ENCODE results near the gene GFER. TPM values are rescaled to one million over a fixed set of nuclear protein-coding genes. Genes with fewer than 3 reads are reported as not detected.

GFER gene
- polyA plus RNA-seq, 1 donor (not counting 4 experiments of a cell fraction or from before 2014, with no cell fraction given) = 12.0 TPM

DNA sequence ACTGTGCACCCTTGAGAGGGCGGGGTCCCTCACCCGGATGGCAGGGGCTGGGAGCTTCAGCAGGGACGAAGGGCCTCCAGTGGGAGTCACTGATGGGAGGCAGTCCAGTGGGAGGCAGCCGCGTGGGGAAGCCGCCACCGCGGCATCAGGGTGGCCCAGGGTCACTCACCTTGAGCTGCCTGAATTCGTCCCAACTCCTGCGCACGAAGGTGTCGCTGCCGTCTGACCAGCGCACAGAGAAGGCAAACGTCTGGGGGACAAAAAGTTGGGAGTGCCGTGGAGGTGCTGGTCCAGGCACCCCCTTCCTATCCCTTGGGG is 3.3 kb upstream of the GFER start:
- Histone ChIP-seq H3K9me3 (ENCODE audit: control insufficient read depth, low read depth, low read length) (no peaks in the 10 kb centered on the region), H3K4me3 (ENCODE audit: control insufficient read depth in 2 of 3, extremely low read depth in 1 of 3, insufficient read depth in 2 of 3, low read depth in 1 of 3, low read length in 3 of 3) (no peak overlapping the region), H3K4me2 (ENCODE audit: control insufficient read depth, extremely low read depth, insufficient read depth, low read depth, low read length) (no peak overlapping the region), H4K20me1 (ENCODE audit: control insufficient read depth, extremely low read depth, insufficient read depth, low read length) (no peaks in the 10 kb centered on the region), H3K79me2 (ENCODE audit: control insufficient read depth, insufficient read depth, low read length) (peaks cover 2% of the 10 kb centered on the region), H2AFZ (ENCODE audit: control insufficient read depth, low read length) (no peak overlapping the region), H3K36me3 (ENCODE audit: control insufficient read depth in 2 of 2, extremely low read depth in 1 of 2, insufficient read depth in 2 of 2, low read length in 2 of 2) (peaks cover 11 to 19% of the 10 kb centered on the region in 2 experiments), H3K9ac (ENCODE audit: control insufficient read depth, extremely low read depth, insufficient read depth, low read length) (no peak overlapping the region), H3K27me3 (ENCODE audit: control insufficient read depth, extremely low read depth, insufficient read depth, low read length) (peaks cover 34% of the 10 kb centered on the region), H3K4me1 (ENCODE audit: control insufficient read depth, extremely low read depth, insufficient read depth, low read length) (peaks cover 37% of the 10 kb centered on the region), H3K9me1 (ENCODE audit: control insufficient read depth, extremely low read depth, insufficient read depth, low read length) (peaks cover 2% of the 10 kb centered on the region), H3K27ac (ENCODE audit: control insufficient read depth, insufficient read depth, low read length) (no peak overlapping the region)
- dilution Hi-C loops (cut with MboI; ENCODE audit: extremely low pct_ligation_motif_present, low sequenced_read_pairs) = no loop called here
- DNase-seq (ENCODE audit: low read depth, low spot score) (no peak), FAIRE-seq (no peak)
- TF ChIP-seq, protein P1, sequence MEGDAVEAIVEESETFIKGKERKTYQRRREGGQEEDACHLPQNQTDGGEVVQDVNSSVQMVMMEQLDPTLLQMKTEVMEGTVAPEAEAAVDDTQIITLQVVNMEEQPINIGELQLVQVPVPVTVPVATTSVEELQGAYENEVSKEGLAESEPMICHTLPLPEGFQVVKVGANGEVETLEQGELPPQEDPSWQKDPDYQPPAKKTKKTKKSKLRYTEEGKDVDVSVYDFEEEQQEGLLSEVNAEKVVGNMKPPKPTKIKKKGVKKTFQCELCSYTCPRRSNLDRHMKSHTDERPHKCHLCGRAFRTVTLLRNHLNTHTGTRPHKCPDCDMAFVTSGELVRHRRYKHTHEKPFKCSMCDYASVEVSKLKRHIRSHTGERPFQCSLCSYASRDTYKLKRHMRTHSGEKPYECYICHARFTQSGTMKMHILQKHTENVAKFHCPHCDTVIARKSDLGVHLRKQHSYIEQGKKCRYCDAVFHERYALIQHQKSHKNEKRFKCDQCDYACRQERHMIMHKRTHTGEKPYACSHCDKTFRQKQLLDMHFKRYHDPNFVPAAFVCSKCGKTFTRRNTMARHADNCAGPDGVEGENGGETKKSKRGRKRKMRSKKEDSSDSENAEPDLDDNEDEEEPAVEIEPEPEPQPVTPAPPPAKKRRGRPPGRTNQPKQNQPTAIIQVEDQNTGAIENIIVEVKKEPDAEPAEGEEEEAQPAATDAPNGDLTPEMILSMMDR (optimal IDR thresholded peaks at IDR 0.05 in 1 of 3, IDR thresholded peaks at IDR 0.05 in 1 of 3, conservative IDR thresholded peaks at IDR 0.05 in 1 of 3; ENCODE audit: extremely low read depth in 1 of 3, insufficient read depth in 2 of 3, low read length in 3 of 3) = no peak
- no peak for TF ChIP-seq EZH2 (IDR thresholded peaks at IDR 0.05; ENCODE audit: low read length)

DNA sequence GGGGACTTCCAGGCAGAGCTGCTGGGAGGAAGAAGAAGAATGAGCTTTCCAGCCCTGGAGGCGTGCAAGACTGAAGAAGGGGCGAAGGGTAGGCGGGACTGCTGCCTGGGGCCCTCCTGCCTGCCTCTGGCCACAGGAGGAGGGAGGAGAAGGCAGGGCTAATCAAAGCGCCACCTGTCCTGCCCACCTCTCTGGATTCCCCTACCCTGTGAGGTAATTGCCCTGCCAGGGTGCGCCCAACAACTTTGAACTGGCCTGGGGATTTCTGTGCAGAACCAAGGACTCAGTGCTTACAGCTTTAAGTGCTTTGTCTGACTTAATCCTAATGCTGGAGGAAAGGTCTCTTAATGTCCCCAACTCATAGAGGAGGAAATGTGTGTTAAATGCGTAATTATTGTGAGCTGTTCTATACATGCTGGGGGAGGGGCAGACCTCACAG is 2.6 kb upstream of the GFER start, which contains the start of gene NOXO1:
NOXO1 (minus strand) TSS at position 72 of the 439 bp plus-strand sequence. CDS start 290 bp downstream, outside the sequence.
- H3K4me1 ChIP-seq (ENCODE audit: control insufficient read depth, extremely low read depth, insufficient read depth, low read length) = peaks cover 38% of the 10 kb centered on the region
- FAIRE-seq (peak; percentile 51), DNase-seq (ENCODE audit: low read depth, low spot score) (no peak)
- peaks cover 2% of the 10 kb centered on the region for H3K79me2 ChIP-seq (ENCODE audit: control insufficient read depth, insufficient read depth, low read length)
- peaks cover 34% of the 10 kb centered on the region for H3K27me3 ChIP-seq (ENCODE audit: control insufficient read depth, extremely low read depth, insufficient read depth, low read length)
- no peaks in the 10 kb centered on the region for H3K9me3 ChIP-seq (ENCODE audit: control insufficient read depth, low read depth, low read length)
- peak within 1 kb of the TSS; percentile 61 for H3K4me2 ChIP-seq (ENCODE audit: control insufficient read depth, extremely low read depth, insufficient read depth, low read depth, low read length)
- dilution Hi-C loops (cut with MboI; ENCODE audit: extremely low pct_ligation_motif_present, low sequenced_read_pairs) = no loop called here
- H3K36me3 ChIP-seq (ENCODE audit: control insufficient read depth in 2 of 2, extremely low read depth in 1 of 2, insufficient read depth in 2 of 2, low read length in 2 of 2) = peaks cover 12 to 25% of the 10 kb centered on the region in 2 experiments
- TF ChIP-seq, protein P1 (optimal IDR thresholded peaks at IDR 0.05 in 1 of 3, IDR thresholded peaks at IDR 0.05 in 1 of 3, conservative IDR thresholded peaks at IDR 0.05 in 1 of 3; ENCODE audit: extremely low read depth in 1 of 3, insufficient read depth in 2 of 3, low read length in 3 of 3) = peak in 1 of 3 experiments; percentile 8
- TF ChIP-seq EZH2 (IDR thresholded peaks at IDR 0.05; ENCODE audit: low read length) = no peak
- H3K27ac ChIP-seq (ENCODE audit: control insufficient read depth, insufficient read depth, low read length) = no peak within 1 kb of the TSS
- no peaks in the 10 kb centered on the region for H4K20me1 ChIP-seq (ENCODE audit: control insufficient read depth, extremely low read depth, insufficient read depth, low read length)
- no peak within 1 kb of the TSS for H3K9ac ChIP-seq (ENCODE audit: control insufficient read depth, extremely low read depth, insufficient read depth, low read length)
- H3K9me1 ChIP-seq (ENCODE audit: control insufficient read depth, extremely low read depth, insufficient read depth, low read length) = peaks cover 2% of the 10 kb centered on the region
- H3K4me3 ChIP-seq (ENCODE audit: control insufficient read depth in 2 of 3, extremely low read depth in 1 of 3, insufficient read depth in 2 of 3, low read depth in 1 of 3, low read length in 3 of 3) = no peak within 1 kb of the TSS
- H2AFZ ChIP-seq (ENCODE audit: control insufficient read depth, low read length) = no peak within 1 kb of the TSS

All from keratinocyte (primary cell).